ENCODE data around the gene ECE1. TPM values are rescaled to one million over a fixed set of nuclear protein-coding genes. Genes with fewer than 3 reads are reported as not detected.
A peak's percentile ranks its signal among the peaks of the same experiment; 100 is the strongest.

Gene ECE1
- total and polyA plus RNA-seq, 2 donors (not counting 3 experiments of a cell fraction or from before 2014, with no cell fraction given): 437 to 562 TPM

DNA sequence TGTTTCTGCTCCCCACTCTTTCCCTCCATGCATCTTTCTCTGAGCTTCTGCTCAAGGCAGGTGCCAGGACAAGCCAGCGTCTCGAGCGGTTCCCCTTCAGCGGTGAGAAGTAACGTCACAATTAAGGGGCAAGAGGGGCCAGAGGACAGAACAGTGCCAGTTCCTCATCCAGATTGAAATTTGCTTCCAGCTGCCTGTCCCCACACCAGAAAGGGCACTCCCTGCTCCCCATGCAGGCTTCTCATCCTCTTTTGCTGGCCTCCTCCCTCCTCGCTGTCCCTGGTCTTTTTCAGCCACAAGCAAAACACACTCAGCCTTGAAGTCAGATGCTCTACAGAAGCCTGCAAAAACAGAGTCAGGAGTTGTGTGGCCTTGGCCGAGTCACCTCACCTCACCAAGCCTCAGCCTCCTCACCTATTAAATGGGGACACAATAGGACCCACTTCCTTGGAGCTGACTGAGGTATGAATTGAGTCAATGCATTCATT lies 35.0 kb upstream of the ECE1 start:
- CTCF ChIA-PET: interaction anchor here (0.9 to 9.1 kb wide), 19 partner anchors 8 to 334 kb away, joined by 3 to 73 read pairs (median 8); no protein-coding TSS in a partner anchor
- no peak overlapping the region for H3K4me3 ChIP-seq (replicated peaks in 1 of 3; ENCODE audit: insufficient read depth in 1 of 3, low read depth in 1 of 3, low read length in 3 of 3)

More for the DNA sequence above, 35.0 kb upstream of the ECE1 start:
- intact Hi-C loops (cut with micrococcal nuclease): no loop called here
- Histone ChIP-seq H3K36me3 (ENCODE audit: control insufficient read depth in 2 of 2, extremely low read depth in 1 of 2, insufficient read depth in 2 of 2, low read length in 2 of 2) (peaks cover 0 to 4% of the 10 kb centered on the region in 2 experiments), H3K27me3 (ENCODE audit: control insufficient read depth in 2 of 2, insufficient read depth in 2 of 2, low read length in 2 of 2) (no peaks in the 10 kb centered on the region), H3K9ac (replicated peaks; ENCODE audit: extremely low read depth, insufficient read depth, low read length) (peak overlapping the region; percentile 71), H2AFZ (ENCODE audit: low read depth, low read length) (no peak overlapping the region), H4K20me1 (replicated peaks; ENCODE audit: control insufficient read depth, extremely low read depth, insufficient read depth, low read length) (no peaks in the 10 kb centered on the region), H3K4me2 (ENCODE audit: insufficient read depth, low read length) (peak overlapping the region; percentile 28), H3K4me1 (ENCODE audit: control insufficient read depth, extremely low read depth, insufficient read depth, low read length) (peaks cover 63% of the 10 kb centered on the region), H3K9me1 (replicated peaks; ENCODE audit: control insufficient read depth, extremely low read depth, insufficient read depth, low read length) (no peaks in the 10 kb centered on the region), H3K9me3 (replicated peaks; ENCODE audit: control insufficient read depth, insufficient read depth, low read length) (no peaks in the 10 kb centered on the region), H3K27ac (ENCODE audit: insufficient read depth, low read depth, low read length) (peak overlapping the region; percentile 96), H3K79me2 (ENCODE audit: control insufficient read depth, insufficient read depth, low read length) (peaks cover 62% of the 10 kb centered on the region)
- BruUV-seq (replicated peaks): no TSS peak
- POLR2A ChIA-PET: interaction anchor here (0.6 to 2.3 kb wide), 5 partner anchors 9 to 48 kb away, joined by 4 to 9 read pairs (median 6); no protein-coding TSS in a partner anchor
- dilution Hi-C loops (cut with MboI; ENCODE audit: extremely low pct_ligation_motif_present, low sequenced_read_pairs): no loop called here
- no peak for TF ChIP-seq GATA2 (IDR thresholded peaks at IDR 0.05; ENCODE audit: insufficient read depth, insufficient read length, low read depth, low read length)
- TF ChIP-seq, protein P1, sequence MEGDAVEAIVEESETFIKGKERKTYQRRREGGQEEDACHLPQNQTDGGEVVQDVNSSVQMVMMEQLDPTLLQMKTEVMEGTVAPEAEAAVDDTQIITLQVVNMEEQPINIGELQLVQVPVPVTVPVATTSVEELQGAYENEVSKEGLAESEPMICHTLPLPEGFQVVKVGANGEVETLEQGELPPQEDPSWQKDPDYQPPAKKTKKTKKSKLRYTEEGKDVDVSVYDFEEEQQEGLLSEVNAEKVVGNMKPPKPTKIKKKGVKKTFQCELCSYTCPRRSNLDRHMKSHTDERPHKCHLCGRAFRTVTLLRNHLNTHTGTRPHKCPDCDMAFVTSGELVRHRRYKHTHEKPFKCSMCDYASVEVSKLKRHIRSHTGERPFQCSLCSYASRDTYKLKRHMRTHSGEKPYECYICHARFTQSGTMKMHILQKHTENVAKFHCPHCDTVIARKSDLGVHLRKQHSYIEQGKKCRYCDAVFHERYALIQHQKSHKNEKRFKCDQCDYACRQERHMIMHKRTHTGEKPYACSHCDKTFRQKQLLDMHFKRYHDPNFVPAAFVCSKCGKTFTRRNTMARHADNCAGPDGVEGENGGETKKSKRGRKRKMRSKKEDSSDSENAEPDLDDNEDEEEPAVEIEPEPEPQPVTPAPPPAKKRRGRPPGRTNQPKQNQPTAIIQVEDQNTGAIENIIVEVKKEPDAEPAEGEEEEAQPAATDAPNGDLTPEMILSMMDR (IDR thresholded peaks at IDR 0.05; ENCODE audit: extremely low read depth in 1 of 2, insufficient read depth in 1 of 2, low read depth in 1 of 2, low read length in 2 of 2): no peak
- no peak for TF ChIP-seq JUN (IDR thresholded peaks at IDR 0.05; ENCODE audit: borderline replicate concordance, insufficient read depth, insufficient read length, low read depth)
- TF ChIP-seq MYC (IDR thresholded peaks at IDR 0.05; ENCODE audit: low read depth, low read length): no peak
- TF ChIP-seq EZH2 (IDR thresholded peaks at IDR 0.05; ENCODE audit: borderline replicate concordance, low read depth, low read length, severe bottlenecking): no peak
- TF ChIP-seq POLR2A (IDR thresholded peaks at IDR 0.05; ENCODE audit: low read depth, low read length): no peak
- no peak for DNase-seq (ENCODE audit: low read depth, low spot score)
- peak; percentile 69 for FAIRE-seq
